Measurements from ENCODE around the gene NT5DC3.

Gene NT5DC3

DNA sequence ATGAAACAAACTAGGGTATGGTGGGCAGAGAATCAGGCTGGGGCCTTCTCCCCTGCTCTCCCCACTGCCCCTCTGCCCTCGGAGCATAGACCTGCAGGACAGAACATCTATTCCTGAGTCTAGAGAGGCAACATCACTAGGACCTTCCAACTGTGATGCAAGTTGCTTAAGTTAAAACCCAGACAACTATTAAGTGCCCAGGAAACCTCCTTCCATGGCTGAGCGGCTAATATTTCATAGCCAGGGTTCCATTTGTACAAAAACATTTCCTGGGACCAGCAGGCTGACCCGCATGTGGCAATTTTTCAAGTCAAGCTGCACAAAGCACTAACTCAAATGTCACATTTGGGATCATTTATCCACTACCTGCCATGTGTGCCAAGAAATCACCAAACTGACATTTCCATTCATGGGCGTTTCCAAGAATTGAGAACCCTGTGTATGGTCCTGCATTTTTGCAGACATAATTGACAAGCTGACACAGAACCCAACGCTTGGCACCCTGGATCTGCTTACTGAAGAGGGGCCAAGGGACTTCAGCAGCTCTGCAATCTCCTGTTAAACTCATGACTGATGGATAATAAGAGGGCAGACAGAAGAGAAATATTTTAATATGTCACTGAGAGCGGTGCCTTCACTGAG is 32.7 kb downstream of the NT5DC3 start:
- no peak for DNase-seq

DNA sequence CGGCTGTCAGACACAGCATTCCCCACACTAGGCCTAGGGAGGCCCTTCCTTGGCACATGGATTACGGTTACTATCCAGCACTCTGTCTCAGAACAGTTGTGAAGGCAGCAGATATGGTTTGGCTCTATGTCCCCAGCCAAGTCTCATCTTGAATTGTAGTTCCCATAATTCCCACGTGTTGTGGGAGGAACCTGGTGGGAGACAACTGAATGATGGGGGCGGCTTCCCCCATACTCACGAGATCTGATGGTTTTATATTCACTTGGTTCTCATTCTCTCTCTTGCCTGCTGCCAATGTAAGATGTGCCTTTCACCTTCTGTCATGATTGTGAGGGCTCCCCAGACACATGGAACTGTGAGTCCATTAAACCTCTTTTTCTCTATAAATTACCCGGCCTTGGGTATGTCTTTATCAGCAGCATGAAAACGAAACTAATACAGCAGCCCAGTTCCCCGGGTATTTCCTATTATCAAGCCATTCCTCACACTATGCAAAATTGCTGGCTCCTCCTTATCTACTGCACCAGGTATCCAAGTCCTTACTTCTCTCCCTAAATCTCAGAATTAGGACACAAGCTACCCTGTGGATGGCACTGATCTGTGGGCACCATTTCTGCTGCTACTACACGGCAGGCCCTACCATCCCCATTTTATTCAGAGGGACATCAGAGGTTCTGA is 33.3 kb downstream of the NT5DC3 start:
- DNase-seq, result no peak

DNA sequence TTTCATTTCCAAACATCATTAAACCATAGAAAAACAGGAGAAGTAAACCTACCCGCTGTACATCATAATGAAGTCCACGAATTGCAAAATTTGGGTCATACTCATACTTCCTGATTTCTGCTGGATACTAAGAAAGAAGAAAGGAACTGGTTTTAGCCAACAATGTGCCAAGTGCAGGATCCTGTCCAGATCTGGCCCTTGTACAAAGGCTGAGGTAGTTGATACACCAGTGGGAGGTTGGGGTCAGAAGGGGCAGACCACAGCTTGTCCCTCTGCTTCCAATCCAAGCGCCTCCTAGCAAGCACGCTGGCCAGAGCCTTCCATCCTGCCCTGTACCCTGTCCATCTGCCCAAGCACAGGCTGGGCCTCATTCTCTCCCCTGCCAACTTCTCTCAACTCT is 34.2 kb downstream of the NT5DC3 start:
- DNase-seq, result no peak

DNA sequence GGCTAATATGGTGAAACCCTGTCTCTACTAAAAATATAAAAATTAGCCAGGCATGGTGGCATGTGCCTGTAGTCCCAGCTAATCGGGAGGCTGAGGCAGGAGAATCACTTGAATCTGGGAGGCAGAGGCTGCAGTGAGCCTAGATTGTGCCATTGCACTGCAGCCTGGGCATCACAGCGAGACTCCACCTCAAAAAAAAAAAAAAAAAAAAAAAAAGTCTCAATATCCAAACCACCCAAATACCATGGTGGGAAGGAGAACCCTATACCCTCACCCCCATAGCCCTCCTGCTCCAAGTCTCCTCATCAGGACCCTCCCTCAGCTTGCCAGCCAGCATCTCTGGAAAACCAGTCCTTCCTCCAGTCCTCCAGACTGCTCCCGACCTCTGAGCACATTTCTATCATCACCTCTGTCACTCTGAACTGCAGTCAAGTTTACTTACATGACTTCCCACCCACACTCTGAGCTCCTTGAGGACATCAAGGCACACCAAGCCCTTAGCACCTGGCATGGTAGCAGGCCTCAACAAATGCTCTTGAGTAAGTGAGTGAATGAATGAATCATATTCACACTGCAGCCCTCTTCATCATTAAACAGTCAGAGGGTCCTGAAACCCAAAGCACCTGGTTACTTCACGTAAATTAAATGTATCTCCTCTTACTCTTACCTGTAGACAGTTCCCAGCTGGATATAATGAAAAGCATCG is 35.2 kb downstream of the NT5DC3 start:
- DNase-seq, result no peak

DNA sequence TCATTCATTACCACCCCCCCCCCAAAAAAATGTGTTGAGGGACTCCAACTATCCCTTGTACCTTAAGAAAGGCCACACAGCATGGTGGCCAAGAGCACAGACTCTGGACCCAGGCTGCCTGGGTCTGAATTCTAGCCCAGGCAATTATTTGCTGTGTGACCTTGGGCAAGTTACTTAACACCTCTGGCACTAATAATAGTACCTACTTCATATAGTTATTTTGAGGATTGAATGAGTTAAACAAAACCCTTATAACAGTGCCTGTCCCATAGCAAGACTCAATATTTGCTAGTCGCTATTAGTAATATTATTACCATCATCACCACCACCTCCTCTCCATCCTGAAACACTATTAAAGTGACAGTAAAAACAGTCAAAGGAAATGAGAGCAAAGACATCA is 37.2 kb downstream of the NT5DC3 start:
- DNase-seq, result no peak

DNA sequence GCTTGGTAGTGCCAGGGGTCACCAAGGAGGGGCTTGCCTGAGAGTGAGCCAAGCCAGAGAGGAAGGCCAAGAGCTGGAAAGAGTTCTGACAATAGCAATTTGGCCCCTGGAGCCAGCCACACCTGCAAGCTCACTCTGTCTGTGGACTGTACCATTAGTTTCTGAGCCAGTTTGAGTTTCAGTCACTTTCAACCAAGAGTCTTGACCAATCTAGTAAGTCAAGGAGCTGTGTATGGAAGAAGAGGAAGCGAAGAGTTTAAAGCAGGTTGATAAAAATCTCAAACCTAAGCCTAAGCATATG is 38.5 kb downstream of the NT5DC3 start:
- no peak for DNase-seq

DNA sequence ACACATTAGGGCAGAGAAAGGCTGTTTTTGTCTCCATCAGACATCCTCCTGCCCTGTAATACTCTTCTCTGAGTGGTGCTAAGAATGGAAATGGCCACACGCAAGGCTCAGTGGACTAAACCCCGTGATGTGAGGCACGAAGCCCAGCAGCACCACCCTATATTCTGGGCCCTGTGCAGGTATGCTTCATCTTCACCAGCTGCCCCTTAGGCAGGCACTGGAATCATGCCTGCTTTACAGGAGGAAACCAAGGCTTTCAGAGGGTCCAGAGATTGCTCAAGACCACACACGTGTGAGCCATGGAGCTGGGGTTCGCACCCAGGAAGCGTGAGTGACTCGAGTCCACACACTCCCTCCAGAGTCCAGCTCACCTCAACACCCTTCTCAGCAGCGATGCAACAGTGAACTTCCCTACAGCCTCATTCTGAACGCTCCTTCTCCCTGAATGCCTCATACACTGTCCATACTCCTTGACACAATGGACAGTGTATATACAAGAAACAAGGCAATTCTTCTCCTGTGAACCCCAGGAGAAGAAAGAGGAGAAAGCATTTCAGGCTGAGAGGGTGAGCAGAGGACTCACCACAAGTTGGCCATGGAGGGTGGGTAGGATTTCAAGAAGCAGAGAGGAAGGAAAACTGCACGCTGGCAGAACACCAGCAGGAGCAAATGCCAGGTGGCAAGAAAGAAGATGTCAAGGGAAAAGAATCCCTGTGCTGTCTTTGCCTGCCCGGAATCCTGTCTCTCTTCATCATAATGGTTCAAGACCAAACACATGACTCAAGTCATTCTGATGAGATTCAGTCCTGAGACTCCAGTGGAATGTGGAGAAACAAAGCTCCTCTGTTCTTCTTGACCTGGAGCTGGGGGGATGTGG is 39.1 kb downstream of the NT5DC3 start:
- no peak for DNase-seq

DNA sequence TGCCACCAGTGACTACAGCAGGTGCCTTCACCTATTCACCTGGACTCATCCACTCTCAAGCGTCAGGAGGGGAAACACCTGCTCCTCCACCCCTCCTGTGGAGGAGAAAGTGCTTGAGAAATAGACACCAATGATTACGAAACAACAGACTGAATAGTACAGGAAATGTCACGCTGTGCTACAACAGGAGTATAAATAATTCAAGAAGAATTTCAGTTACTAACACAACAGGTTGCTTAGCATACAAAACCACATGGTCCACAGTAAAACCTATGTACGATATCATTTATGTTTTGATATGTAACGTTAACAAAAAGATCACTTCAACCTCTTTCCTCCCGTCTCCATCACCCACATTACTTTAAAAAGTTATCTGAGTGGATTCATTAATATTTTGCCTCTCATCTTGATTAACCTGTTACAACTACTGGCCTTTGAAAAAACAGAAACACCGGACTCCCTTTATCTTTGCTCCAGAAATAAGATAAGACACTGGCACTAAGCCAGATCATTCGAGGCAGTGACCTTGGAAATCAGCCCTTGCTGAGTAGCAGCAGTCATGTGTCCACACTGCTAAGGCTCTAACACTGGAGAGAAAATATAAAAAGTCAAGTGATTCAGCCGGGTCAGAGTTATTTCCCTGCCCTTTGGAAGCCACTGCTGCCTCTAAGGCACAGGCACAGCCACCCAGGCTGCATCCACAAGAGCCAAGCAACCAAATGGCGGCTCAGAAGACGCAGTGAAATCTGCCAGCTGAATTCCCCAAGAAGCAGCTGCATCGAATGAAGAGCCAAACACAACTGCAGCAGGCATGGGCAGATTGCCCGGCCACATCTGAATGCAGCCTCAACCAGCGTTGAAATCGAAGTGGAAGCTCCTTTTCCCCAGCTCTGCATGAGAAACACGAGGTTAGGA is 40.9 kb downstream of the NT5DC3 start:
- DNase-seq, result peak; percentile 75

DNA sequence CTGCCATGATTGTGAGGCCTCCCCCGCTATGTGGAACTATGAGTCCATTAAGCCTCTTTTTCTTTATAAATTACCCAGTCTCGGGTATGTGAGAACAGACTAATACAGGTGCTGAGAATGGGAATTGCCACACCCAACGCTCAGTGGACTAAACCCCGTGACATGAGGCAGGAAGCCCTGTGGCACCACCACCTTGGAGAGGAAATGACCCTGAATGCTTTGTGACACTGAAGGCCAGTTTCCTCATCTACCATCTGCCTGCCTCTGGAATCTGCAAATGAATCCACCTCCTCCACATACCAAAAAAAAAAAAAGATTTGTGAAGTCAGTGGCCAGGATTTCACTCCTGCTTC is 41.6 kb downstream of the NT5DC3 start:
- DNase-seq, result no peak

DNA sequence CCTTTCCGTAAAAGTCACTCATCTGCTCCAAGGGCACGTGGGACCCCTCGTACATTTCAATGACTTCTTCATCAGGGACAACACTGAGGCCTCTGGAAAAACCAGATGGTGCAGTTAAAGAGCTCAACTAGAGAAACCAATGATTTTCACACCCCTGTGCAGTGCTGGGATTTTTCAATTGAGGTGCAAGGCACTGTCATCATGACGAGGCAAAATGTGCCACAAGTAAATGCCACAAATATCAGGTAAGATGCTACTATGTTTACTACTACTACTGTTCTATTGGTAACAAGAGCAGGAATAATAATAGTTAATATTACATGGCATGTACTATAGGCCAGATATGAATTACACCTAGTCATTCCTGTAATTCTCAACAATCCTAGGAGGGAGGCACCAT is 42.4 kb downstream of the NT5DC3 start:
- DNase-seq, result no peak

DNA sequence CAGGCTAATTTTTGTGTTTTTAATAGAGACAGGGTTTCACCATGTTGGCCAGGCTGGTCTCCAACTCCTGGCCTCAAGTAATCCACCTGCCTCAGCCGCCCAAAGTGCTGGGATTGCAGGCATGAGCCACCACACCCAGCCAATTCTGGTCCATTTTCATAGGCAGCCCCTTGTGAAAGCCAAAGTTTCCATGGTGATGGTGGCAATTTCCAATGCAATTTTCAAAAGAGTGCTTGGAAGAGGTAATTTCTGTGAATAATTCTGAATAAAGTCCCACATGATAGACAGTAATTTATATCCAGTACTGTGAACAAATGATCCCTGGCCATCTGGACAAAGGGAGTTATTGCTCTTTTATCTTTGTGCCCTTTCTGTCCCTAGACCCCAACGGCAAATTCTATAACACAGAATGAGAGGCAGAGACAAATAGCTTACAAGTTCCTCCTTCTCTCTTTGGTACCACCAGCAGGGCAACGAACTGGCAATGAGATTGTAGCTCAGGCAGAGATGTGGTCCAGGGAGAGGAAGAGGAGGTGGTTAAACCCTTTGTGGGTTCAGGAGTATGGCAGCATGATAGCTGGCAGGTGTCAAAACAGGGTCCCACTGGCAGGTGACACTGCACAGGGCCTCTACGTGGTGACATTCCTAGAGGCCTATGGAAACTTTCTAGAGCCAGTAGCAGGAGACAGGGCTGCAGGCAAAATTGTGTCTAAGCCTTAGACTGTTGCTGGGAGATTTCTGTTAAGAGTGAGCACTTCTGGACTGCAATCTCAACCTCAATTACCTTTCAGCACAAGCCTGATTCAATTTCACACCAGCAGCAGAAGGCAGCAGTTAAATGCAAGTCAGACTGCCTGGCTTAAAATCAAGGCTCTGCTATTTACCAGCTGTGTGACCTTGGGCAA is 46.5 kb downstream of the NT5DC3 start:
- DNase-seq, result no peak

DNA sequence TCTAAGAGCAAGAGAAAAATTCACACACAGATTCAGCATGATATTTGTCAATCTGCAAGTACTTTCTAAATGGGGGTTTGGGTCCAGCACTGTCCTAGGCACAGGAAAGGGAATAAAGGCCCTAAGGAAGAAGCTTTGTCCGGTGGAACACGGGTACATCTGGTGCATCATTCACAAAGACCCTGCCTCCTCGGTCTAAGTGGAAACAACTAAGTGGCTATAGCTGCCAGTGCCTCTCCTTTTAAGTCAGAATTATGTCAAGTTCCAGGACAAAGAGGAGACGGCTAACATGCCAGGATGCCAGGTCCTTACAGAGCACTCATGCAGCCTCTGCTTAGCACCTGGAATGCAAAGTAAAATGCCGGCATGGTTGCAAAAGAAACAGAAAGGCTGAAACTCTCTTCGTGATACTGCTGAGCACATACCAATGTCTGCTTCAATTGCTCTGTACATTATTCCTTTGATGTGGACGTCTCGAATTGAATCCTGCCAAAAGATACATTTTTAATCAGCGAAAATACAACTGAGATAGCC is 47.5 kb downstream of the NT5DC3 start:
- no peak for DNase-seq

DNA sequence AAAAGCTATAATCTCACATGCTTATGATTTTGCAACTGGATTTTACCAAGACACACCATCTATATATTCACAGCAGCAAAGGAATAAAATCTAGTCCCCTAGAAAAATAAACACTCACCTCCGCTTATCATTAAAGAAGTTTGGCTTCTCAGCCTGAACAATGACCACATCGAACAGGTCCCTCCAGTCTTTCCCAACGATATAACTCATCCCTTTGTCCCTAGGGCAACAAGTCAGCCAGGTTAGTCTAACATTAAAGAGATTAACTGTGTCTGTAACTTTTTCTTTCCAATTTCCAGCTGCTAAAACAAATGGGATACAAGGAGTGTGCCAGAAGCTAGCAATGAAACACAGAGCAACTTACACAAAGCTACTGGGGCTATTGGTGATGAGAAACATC is 48.0 kb downstream of the NT5DC3 start:
- DNase-seq, result no peak

DNA sequence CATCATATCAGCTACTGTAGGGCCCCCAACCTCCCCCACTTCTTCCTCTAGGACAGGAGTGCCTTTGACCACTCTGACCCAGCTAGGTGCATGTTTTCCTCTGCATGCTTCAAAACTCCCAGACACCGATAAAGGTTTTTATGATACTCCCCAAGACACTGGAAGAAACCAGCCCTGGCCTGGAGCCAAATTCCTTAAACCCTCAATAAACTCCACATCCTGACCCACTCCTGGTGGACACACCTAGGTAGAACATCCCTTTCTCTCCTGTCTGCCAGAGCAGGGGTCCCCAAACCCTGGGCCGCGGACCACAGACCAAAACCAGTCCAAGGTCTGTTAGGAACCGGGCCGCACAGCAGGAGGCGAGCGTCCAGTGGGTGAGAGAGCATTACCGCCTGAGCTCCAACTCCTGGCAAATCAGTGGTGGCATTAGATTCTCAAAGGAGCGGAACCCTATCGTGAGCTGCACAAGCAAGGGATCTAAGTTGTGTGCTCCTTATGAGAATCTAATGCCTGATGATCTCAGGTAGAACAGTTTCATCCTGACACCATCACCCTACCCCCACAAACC is 49.6 kb downstream of the NT5DC3 start:
- DNase-seq, result no peak

DNA sequence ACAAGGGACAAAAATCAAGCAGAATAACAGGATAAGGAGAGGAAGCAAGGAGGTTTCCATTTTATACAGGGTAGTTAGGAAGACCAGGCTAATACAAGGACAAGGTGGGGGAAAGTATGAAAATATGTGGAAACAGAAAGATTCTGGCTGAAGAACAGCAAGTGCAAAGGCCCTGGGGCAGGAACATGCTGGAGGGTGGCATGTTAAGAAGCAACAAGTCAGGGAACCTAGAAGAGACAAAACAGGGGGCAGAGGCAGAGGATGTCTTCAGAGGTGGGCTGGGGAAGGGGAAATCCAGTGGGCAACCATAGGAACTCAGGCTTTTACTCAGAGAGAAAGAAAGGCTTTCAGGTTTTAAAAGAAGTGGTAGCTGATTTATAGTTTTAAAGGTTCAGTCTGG is 54.8 kb downstream of the NT5DC3 start:
- DNase-seq, result no peak

DNA sequence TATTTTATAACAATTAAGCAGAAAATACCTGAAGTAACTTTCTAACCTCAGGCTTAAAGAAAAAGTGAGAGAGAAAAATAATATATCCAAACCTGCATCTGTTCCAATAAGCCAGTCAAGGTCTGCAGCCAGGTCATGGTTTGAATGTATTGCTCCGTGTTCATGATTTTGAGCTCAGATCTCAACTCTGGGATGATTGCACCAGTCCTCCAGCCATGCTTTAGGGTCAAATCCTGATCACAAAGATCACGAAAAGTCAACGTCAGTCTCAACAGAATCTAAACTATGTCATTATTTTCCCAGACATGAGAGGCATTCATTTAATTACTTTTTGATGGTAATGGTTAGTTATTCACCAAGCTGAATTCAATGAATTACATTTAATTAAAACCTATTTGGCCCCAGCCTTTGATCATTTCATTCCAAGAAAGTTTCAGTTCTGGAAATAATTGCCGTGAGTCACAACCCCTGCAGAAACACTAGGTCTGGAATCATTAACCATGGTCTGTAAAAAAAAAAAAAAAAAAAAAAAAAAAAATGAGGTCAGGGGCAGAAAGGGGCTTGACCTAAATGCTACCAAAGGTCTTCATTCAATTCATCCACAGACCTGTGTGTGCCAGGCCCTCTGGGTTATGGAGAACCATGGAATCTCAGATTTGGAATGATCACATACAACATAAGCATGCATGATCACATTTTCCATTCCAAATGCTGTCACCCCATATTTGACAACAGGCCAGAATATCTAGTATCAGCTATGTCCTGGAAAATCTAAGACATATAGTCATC is 55.6 kb downstream of the NT5DC3 start:
- no peak for DNase-seq

DNA sequence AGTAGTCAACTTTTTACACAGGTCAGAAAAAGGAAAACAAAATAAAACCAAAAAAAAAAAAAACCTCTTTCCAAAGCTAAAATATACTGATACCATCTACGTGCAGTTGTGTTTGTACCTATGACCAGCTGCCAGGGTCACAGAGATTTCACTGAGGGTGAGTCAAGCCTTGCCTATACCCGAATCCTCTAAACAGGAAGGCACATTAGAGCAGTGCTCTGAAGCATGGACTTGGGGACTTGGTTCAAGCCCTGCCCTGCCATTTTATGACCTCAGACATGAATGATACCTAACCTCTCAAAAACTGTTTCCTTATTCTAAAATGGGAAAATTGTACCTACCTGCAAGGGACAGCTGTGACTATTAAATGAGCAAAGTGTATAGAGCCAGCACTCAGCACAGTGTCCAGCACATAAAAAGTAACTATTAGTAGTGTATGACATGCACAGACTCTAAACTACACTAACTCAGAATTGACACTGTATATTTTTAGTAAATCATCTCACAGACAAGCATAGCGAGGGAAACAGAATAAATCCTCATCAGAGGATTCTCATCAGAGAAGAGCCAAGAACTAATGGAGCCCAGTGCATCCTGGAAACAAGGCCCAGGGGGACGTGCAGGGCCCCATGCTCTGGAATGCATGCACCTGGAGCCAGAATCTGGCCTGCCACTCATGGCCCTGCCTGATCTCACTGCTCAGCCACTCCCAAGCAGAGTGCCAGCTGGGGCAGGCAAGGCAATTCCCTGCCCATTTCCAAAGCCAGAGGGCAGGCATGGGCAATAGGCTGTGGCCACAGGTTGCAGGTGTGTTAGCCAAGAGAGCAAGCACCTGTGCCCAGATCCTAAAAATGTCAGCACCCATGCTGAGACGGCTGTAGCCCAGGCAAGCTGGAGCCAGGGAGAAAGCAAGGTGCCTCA is 57.0 kb downstream of the NT5DC3 start:
- DNase-seq, result no peak

DNA sequence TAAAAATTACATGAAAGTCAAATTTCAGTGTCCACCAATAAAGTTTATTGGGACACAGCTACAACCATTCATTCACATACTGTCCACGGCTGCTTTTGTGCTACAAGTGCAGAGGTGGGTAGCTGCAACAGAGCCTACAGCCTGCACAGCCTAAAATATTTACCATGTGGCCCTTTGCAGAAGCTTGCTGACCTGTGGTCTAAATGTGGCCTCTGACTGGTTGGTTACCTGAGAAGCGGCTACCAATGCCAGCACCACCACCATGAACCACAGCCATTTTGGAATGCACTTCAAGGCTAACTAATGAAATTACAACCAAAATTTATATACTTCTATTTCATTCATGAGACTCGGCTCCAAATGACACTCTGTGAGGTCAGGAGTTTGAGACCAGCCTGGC is 58.6 kb downstream of the NT5DC3 start:
- DNase-seq, result no peak

DNA sequence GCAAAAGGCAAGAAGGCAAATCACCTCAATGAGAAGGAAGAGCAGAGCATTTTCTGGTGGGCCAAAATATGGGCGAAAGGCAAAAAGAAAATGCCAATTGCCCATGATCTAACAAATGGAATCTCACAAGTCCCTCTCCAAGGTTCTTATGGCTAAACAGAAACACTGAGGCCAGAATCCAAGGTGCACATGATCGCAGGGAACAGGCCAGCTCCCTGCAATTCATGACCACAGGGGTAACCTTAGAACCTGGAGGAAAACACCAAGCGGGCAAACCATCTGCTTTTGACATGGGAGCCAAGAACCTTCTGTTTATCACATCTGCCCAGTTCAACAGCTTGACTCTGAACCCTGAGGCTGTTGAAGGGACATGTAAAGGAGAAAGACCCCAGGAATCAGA is 60.0 kb downstream of the NT5DC3 start:
- DNase-seq, result no peak

Measured in NCI-H1092 treated with DMSO at 0.1 percent for 48 hours (cell line).